Ovary (tissue), 9 donors: ENCODE measurements around the gene SEC16A. TPM values are rescaled to one million over a fixed set of nuclear protein-coding genes. Genes with fewer than 3 reads are reported as not detected.

ENCODE experiments used
- DNase-seq, 5 donors: peaks; one replicate each; pipeline ENCODE4 v3.0.0-alpha.2; 2019 to 2020
- H3K27ac ChIP-seq, 2 donors: fragments of 200-600 bp; one replicate each; pipeline versions ENCODE4 v1.5.1 to v1.8.0; 2019 to 2022
- H3K27me3 ChIP-seq: fragments of 200-600 bp; one replicate; pipeline ENCODE4 v1.8.0; 2022
- H3K36me3 ChIP-seq: fragments of 200-600 bp; sonication (generic); one replicate; pipeline ENCODE4 v1.5.1; 2019
- H3K4me1 ChIP-seq: one replicate; pipeline ENCODE4 v1.8.1; 2013; ENCODE audit warnings: mild to moderate bottlenecking, moderate library complexity; ENCODE audit not compliant: insufficient read depth
- H3K4me3 ChIP-seq: fragments of 200-600 bp; sonication (generic); one replicate; pipeline ENCODE4 v1.5.1; 2017
- H3K9me3 ChIP-seq, 2 donors: fragments of 200-600 bp in 1 of 2; sonication (generic) in 1 of 2; one replicate each; pipeline versions ENCODE4 v1.5.1 to v1.8.1; 2013 to 2019; ENCODE audit warnings: mild to moderate bottlenecking in 1 of 2, moderate library complexity in 1 of 2
- EP300 ChIP-seq: sonication (generic); formaldehyde crosslinking; IDR thresholded peaks from one replicate; pipeline ENCODE4 v1.6.1; 2017; ENCODE audit warnings: antibody characterized with exemption
- POLR2A ChIP-seq: fragments of 450-650 bp; IDR thresholded peaks from one replicate; pipeline ENCODE4 v1.6.1; 2017; ENCODE audit warnings: antibody characterized with exemption, mild to moderate bottlenecking, moderate library complexity
- WGBS, 3 donors: extraction: QIAGEN DNeasy Blood & Tissue Kit in 1 of 3; methylation state at CpG; one replicate each; pipeline versions ENCODE4 v1.1.5 to v1.1.7; 2013 to 2017; 5-methylcytosine and 5-hydroxymethylcytosine counted together
- intact Hi-C, 4 donors: fragments of 100-400 bp; cut with DNase I; formaldehyde crosslinking; loops; one replicate each; pipeline versions ENCODE4 v1.11.0 to v1.15.1; 2022 to 2023
- polyA plus RNA-seq, 2 donors: library from polyadenylated mRNA; stranded (reverse); fragments of 200-250 nt in 1 of 2; fragments of 350-450 nt in 1 of 2; fragmentation: Illumina TruSeq in 1 of 2; extraction: RNeasy Lipid Tissue Mini Kit (QIAGEN cat#74804) in 1 of 2; gene quantifications; one replicate each; pipeline ENCODE4 v1.2.3, GENCODE V29; 2013 to 2014
- total RNA-seq, 7 donors: library from RNA; depleted of rRNA in 2 of 7; stranded (reverse); fragments of >200 nt in 2 of 7; fragmentation: NEBNext Ultra II Directional in 3 of 7; extraction: Animal tissue kit (Norgen Biotek cat#: 25700) in 3 of 7; gene quantifications; one replicate each; pipeline versions ENCODE4 v1.1.0 to v1.2.4, GENCODE V29; 2016 to 2023
- TF ChIP-seq, protein P1 (sequence below), 3 donors: fragments of 450-650 bp in 2 of 3; fragments of 200-600 bp in 1 of 3; IDR thresholded peaks; one replicate each; pipeline versions ENCODE4 v1.5.1 to v1.8.0; 2016 to 2022; ENCODE audit warnings: antibody characterized with exemption in 3 of 3, mild to moderate bottlenecking in 1 of 3
- donor health status: DM: no; HTN: no; CAD: no; lungs with moderate emphysema.
- donor health status: DM: no; HTN: no; CAD: no.
- donor health status: Bipolar disorder and iron deficiency.
- donor health status: DM: yes; HTN: yes; CAD: no.
- donor health status: DM: no; HTN: no; CAD: no.
- donor health status: DM: yes; HTN: yes; CAD: no.

SEC16A gene
- total and polyA plus RNA-seq, 9 donors, result 27.6 to 61.4 (median 46.5) TPM

DNA sequence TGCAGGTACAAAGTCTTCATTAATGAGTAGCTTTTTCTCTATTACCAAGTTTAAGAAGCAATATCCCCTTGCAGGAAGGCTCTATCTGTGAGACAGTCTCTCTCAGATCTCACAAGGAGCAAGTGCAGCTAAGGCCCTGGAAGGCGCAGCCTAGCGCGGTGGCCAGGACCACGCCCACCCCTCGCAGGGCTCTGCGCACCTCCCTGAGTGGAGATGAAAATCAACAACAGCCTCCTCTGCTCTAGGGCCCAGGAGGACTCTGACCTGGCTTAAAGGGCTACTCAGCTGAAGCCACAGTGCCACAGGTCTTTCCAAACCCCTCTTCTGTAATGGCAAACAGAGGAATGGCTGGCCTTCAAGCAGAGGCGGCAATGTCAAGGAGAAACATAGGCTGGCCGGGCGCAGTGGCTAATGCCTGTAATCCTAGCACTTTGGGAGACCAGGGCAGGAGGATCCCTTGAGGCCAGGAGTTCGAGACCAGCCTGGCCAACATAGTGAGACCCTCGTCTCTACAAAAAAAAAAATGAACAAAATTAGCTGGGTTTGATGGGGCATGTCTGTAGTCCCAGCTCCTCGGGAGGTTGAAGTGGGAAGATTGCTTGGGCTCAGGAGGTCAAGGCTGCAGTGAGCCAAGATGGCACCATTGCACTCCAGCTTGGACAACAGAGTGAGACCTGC, 11.9 kb downstream of the SEC16A start:
- no peaks in the 10 kb centered on the region for H3K27me3 ChIP-seq
- no peak for DNase-seq
- no peaks in the 10 kb centered on the region for H3K9me3 ChIP-seq
- H3K27ac ChIP-seq, result no peak overlapping the region
- no peak overlapping the region for H3K4me3 ChIP-seq
- H3K4me1 ChIP-seq, result no peaks in the 10 kb centered on the region
- WGBS, 3 donors, result 83 to 85% (median 84%) methylated on average over 12 of the region's 12 CpGs
- TF ChIP-seq POLR2A (no peak), EP300 (no peak)
- intact Hi-C loops, result no loop called here
- no peaks in the 10 kb centered on the region for H3K36me3 ChIP-seq

DNA sequence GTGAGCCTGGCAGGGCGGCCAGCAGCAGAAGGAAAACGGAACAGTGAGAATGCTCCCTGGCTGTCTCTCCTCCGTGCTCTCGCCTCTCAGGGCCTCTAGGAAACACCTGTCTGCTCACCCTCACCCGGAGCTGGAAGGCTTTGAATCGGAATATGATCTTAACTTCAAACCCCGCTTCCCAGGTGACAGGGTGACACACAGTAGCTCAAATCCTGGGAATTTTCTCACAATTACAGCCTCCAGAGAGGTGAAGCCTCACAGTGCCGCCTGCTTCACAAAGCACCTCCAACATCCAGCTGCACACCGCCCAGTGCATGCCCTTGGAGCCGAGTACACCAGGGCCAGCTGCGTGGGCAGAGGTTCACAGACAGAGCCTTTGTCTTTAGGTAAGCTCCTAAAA, 12.5 kb downstream of the SEC16A start:
- TF ChIP-seq, protein P1, sequence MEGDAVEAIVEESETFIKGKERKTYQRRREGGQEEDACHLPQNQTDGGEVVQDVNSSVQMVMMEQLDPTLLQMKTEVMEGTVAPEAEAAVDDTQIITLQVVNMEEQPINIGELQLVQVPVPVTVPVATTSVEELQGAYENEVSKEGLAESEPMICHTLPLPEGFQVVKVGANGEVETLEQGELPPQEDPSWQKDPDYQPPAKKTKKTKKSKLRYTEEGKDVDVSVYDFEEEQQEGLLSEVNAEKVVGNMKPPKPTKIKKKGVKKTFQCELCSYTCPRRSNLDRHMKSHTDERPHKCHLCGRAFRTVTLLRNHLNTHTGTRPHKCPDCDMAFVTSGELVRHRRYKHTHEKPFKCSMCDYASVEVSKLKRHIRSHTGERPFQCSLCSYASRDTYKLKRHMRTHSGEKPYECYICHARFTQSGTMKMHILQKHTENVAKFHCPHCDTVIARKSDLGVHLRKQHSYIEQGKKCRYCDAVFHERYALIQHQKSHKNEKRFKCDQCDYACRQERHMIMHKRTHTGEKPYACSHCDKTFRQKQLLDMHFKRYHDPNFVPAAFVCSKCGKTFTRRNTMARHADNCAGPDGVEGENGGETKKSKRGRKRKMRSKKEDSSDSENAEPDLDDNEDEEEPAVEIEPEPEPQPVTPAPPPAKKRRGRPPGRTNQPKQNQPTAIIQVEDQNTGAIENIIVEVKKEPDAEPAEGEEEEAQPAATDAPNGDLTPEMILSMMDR (IDR thresholded peaks at IDR 0.05), result no peak
- no peak for TF ChIP-seq EP300
- TF ChIP-seq POLR2A, result no peak
- WGBS, 3 donors, result 82 to 93% (median 86%) methylated on average over 11 of the region's 11 CpGs
- Histone ChIP-seq H3K4me3 (no peak overlapping the region), H3K9me3 (no peaks in the 10 kb centered on the region), H3K4me1 (no peaks in the 10 kb centered on the region), H3K36me3 (no peaks in the 10 kb centered on the region), H3K27ac (no peak overlapping the region), H3K27me3 (no peaks in the 10 kb centered on the region)
- DNase-seq, result no peak
- intact Hi-C loops, result no loop called here

DNA sequence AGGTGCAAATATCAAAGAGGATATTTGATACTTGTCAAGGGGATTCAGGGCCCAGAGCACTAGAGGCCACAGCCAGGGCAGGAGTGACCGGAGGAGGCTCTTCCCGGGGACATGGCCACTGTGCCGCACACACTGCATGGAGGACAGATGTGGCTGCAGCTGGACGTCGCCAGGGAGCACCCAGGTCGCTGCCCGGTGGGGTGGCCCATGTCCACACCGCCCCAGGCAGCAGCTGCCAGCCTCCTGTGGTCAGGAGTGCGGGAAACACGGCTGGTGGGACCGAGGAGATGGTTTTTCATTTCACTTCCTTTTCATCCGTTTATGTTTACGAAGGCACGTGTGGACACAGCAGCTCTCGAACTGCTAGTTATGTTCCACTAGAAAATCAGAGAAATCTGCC, 15.1 kb downstream of the SEC16A start:
- Histone ChIP-seq H3K36me3 (no peaks in the 10 kb centered on the region), H3K4me3 (no peak overlapping the region), H3K27me3 (no peaks in the 10 kb centered on the region), H3K4me1 (no peaks in the 10 kb centered on the region), H3K27ac (no peak overlapping the region), H3K9me3 (no peaks in the 10 kb centered on the region)
- 76 to 85% (median 79%) methylated on average over 15 of the region's 15 CpGs for WGBS, 3 donors
- TF ChIP-seq, protein P1 (IDR thresholded peaks at IDR 0.05), result no peak
- TF ChIP-seq EP300, result no peak
- TF ChIP-seq POLR2A, result no peak
- no peak for DNase-seq
- intact Hi-C loops, result no loop called here

DNA sequence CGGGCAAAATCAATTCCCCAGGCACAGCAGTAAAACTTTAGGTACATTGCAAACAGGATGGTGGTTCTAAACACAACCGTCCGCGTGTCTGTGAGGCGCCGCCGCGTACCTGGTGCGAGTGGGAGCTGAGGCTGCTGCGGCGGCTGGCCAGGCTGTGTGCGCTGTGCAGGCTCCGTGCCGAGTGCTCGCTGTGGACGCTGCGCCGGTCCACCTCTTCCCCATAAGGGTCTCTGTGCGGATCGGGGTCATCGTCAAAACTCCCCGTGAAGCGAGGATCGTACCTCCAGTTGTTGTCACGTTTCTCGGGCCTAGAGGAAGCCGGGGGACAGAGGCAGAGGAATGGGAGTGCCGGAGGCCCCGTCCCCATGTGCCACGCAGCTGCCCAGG, 16.7 kb downstream of the SEC16A start:
- Histone ChIP-seq H3K27me3 (no peaks in the 10 kb centered on the region), H3K4me3 (no peak overlapping the region), H3K4me1 (no peaks in the 10 kb centered on the region), H3K27ac (no peak overlapping the region), H3K9me3 (no peaks in the 10 kb centered on the region), H3K36me3 (no peaks in the 10 kb centered on the region)
- TF ChIP-seq, protein P1 (IDR thresholded peaks at IDR 0.05), result no peak
- TF ChIP-seq POLR2A (no peak), EP300 (no peak)
- intact Hi-C loops, result no loop called here
- DNase-seq, result no peak
- 93 to 95% (median 94%) methylated on average over 30 of the region's 30 CpGs for WGBS, 3 donors

DNA sequence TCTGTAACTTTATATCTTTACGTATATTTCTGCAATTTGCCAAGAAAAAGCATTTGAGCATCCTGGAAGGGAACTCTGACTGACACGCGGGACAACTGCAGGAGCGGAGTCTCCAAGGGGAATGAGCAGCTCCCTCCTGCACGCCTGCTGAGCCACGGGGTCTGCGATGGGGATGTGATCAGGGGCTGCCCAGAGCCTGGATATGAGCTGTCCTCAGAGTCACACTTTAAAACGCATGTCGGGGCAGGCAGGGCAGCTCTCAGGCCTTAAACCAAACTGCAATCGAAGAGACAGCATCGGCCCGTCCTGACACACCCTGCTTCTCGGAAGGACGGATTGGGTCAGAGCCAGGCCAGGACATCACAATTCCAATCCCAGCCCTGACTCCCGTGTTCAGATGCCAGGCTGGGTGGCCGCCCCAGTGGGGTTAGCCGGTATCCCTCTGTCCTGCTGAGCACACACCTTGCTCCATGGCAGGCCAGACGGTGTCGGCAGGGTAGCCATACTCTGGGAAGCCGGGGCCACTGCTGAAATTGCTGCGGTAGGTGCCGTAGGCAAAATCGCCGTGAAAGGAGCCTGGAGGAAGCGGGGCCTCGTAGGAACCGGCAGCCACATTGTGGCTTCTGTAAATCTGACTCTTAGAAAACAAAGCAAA, 17.2 kb downstream of the SEC16A start:
- no peaks in the 10 kb centered on the region for H3K9me3 ChIP-seq
- no peaks in the 10 kb centered on the region for H3K36me3 ChIP-seq
- intact Hi-C loops, result no loop called here
- no peak for TF ChIP-seq POLR2A
- no peak for TF ChIP-seq EP300
- H3K4me1 ChIP-seq, result no peaks in the 10 kb centered on the region
- 89 to 93% (median 92%) methylated on average over 26 to 27 of the region's 27 CpGs for WGBS, 3 donors
- no peak for DNase-seq
- no peak overlapping the region for H3K4me3 ChIP-seq
- no peak overlapping the region for H3K27ac ChIP-seq
- no peaks in the 10 kb centered on the region for H3K27me3 ChIP-seq
